Endothelial cell of hepatic sinusoid (primary cell): ENCODE measurements around the gene OGDH.

Experiments used
- in situ Hi-C: cut with HindIII; loops from 2 replicates; pipeline ENCODE4 v1.10.0; 2017; ENCODE audit warnings: low sequenced_read_pairs

Gene OGDH

GRCh38 chr7:44615793-44616192, 9.4 kb downstream of the OGDH start:
- in situ Hi-C loops, result no loop called here

- in situ Hi-C loops, result no loop called here
Measured at GRCh38 chr7:44616545-44616944, 10.1 kb downstream of the OGDH start.

GRCh38 chr7:44617225-44617890, 10.9 kb downstream of the OGDH start:
- in situ Hi-C loops, result no loop called here

- in situ Hi-C loops, result no loop called here
Measured at GRCh38 chr7:44618045-44618444, 11.6 kb downstream of the OGDH start.

- in situ Hi-C loops, result no loop called here
Measured at GRCh38 chr7:44618753-44619152, 12.3 kb downstream of the OGDH start.

GRCh38 chr7:44621034-44621749, 14.8 kb downstream of the OGDH start:
- in situ Hi-C loops, result no loop called here

- in situ Hi-C loops, result no loop called here
Measured at GRCh38 chr7:44621750-44622103, 15.3 kb downstream of the OGDH start.

- in situ Hi-C loops, result no loop called here
Measured at GRCh38 chr7:44622342-44623151, 16.1 kb downstream of the OGDH start.

GRCh38 chr7:44624318-44624717, 17.9 kb downstream of the OGDH start:
- in situ Hi-C loops, result no loop called here

- in situ Hi-C loops, result no loop called here
Measured at GRCh38 chr7:44625526-44626471, 19.4 kb downstream of the OGDH start.

GRCh38 chr7:44626620-44627019, 20.2 kb downstream of the OGDH start:
- in situ Hi-C loops, result no loop called here

GRCh38 chr7:44629829-44630522, 23.5 kb downstream of the OGDH start:
- in situ Hi-C loops, result no loop called here

- in situ Hi-C loops, result no loop called here
Measured at GRCh38 chr7:44630792-44631457, 24.5 kb downstream of the OGDH start.

- in situ Hi-C loops, result no loop called here
Measured at GRCh38 chr7:44631458-44632115, 25.2 kb downstream of the OGDH start.

- in situ Hi-C loops, result no loop called here
Measured at GRCh38 chr7:44632196-44632595, 25.8 kb downstream of the OGDH start.

- in situ Hi-C loops, result no loop called here
Measured at GRCh38 chr7:44633254-44634186, 27.1 kb downstream of the OGDH start.

- in situ Hi-C loops, result no loop called here
Measured at GRCh38 chr7:44634187-44634838, 27.9 kb downstream of the OGDH start.
